H9 (cell line): ENCODE results near the gene TBRG1. TPM values are rescaled to one million over a fixed set of nuclear protein-coding genes. Genes with fewer than 3 reads are reported as not detected.

Source experiments
- DNase-seq: peaks from one replicate; pipeline ENCODE4 v3.0.0-alpha.2; 2017
- H2AFZ ChIP-seq: one replicate; pipeline ENCODE4 v1.6.1; 2013; ENCODE audit warnings: mild to moderate bottlenecking, low read length, control low read depth, moderate library complexity
- H2AK5ac ChIP-seq: 2 replicates; pipeline ENCODE4 v1.6.1; 2013; ENCODE audit warnings: low read length, control low read depth, mixed read lengths; ENCODE audit not compliant: insufficient read length
- H2BK120ac ChIP-seq: one replicate; pipeline ENCODE4 v1.6.1; 2013; ENCODE audit warnings: low read depth, mild to moderate bottlenecking, low read length, control low read depth, inconsistent platforms; ENCODE audit not compliant: poor library complexity, severe bottlenecking
- H2BK12ac ChIP-seq: 2 replicates; pipeline ENCODE4 v1.6.1; 2013; ENCODE audit warnings: low read length, control low read depth, mixed read lengths, low read depth; ENCODE audit not compliant: insufficient read length
- H2BK15ac ChIP-seq: 2 replicates; pipeline ENCODE4 v1.6.1; 2013; ENCODE audit warnings: low read depth, low read length, control low read depth
- H2BK20ac ChIP-seq: one replicate; pipeline ENCODE4 v1.6.1; 2013; ENCODE audit warnings: low read depth, mild to moderate bottlenecking, low read length, control low read depth, inconsistent platforms; ENCODE audit not compliant: poor library complexity, severe bottlenecking
- H2BK5ac ChIP-seq: 2 replicates; pipeline ENCODE4 v1.6.1; 2013; ENCODE audit warnings: low read length, control low read depth, mixed read lengths; ENCODE audit not compliant: insufficient read length
- H3K14ac ChIP-seq: 2 replicates; pipeline ENCODE4 v1.6.1; 2013; ENCODE audit warnings: low read length, control low read depth; ENCODE audit not compliant: insufficient read depth
- H3K18ac ChIP-seq: 2 replicates; pipeline ENCODE4 v1.6.1; 2013; ENCODE audit warnings: low read depth, mild to moderate bottlenecking, mixed read lengths, low read length, control low read depth; ENCODE audit not compliant: insufficient read length
- H3K23ac ChIP-seq: 2 replicates; pipeline ENCODE4 v1.6.1; 2013; ENCODE audit warnings: low read length, control low read depth, mixed read lengths, low read depth; ENCODE audit not compliant: insufficient read length
- H3K23me2 ChIP-seq: 2 replicates; pipeline ENCODE4 v1.6.1; 2013; ENCODE audit warnings: low read depth, mild to moderate bottlenecking, mixed read lengths, low read length, control low read depth; ENCODE audit not compliant: insufficient read length, poor library complexity, severe bottlenecking
- H3K27ac ChIP-seq: 2 replicates; pipeline ENCODE4 v1.5.1; 2013; ENCODE audit warnings: low read length, control low read depth, mixed read lengths, low read depth; ENCODE audit not compliant: insufficient read length
- H3K27me3 ChIP-seq: 2 replicates; pipeline ENCODE4 v1.6.1; 2013; ENCODE audit warnings: low read length, control low read depth, inconsistent platforms; ENCODE audit not compliant: insufficient read depth
- H3K4ac ChIP-seq: 2 replicates; pipeline ENCODE4 v1.6.1; 2013; ENCODE audit warnings: low read depth, mild to moderate bottlenecking, control low read depth, inconsistent platforms, low read length, moderate library complexity
- H3K4me1 ChIP-seq: 2 replicates; pipeline ENCODE4 v1.6.1; 2013; ENCODE audit warnings: low read length, control low read depth, inconsistent platforms; ENCODE audit not compliant: insufficient read depth
- H3K4me2 ChIP-seq: 2 replicates; pipeline ENCODE4 v1.6.1; 2013; ENCODE audit warnings: low read length, control low read depth, mixed read lengths; ENCODE audit not compliant: insufficient read length, insufficient read depth
- H3K56ac ChIP-seq: 2 replicates; pipeline ENCODE4 v1.6.1; 2013; ENCODE audit warnings: low read depth, mild to moderate bottlenecking, mixed read lengths, low read length, control low read depth; ENCODE audit not compliant: insufficient read length
- H3K79me1 ChIP-seq: 2 replicates; pipeline ENCODE4 v1.6.1; 2013; ENCODE audit warnings: low read depth, mild to moderate bottlenecking, moderate library complexity, low read length, control low read depth, inconsistent platforms; ENCODE audit not compliant: insufficient read depth, poor library complexity, severe bottlenecking
- H3K79me2 ChIP-seq: 2 replicates; pipeline ENCODE4 v1.6.1; 2013; ENCODE audit warnings: low read length, control low read depth, inconsistent platforms; ENCODE audit not compliant: insufficient read depth
- H3K9ac ChIP-seq: 2 replicates; pipeline ENCODE4 v1.6.1; 2013; ENCODE audit warnings: low read length, control low read depth, mixed read lengths; ENCODE audit not compliant: insufficient read length; ENCODE audit errors: extremely low read depth
- H3K9me3 ChIP-seq: one replicate; pipeline ENCODE4 v1.6.1; 2013; ENCODE audit warnings: low read depth, low read length, inconsistent platforms; ENCODE audit not compliant: control insufficient read depth
- H3T11ph ChIP-seq: one replicate; pipeline ENCODE4 v1.6.1; 2013; ENCODE audit warnings: mild to moderate bottlenecking, low read length, control low read depth, inconsistent platforms
- H4K20me1 ChIP-seq: one replicate; pipeline ENCODE4 v1.6.1; 2013; ENCODE audit not compliant: control insufficient read depth, insufficient read length, insufficient read depth
- H4K5ac ChIP-seq: 2 replicates; pipeline ENCODE4 v1.6.1; 2013; ENCODE audit warnings: low read depth, mild to moderate bottlenecking, mixed read lengths, low read length, control low read depth; ENCODE audit not compliant: insufficient read length
- H4K8ac ChIP-seq: replicated peaks from 2 replicates; pipeline ENCODE4 v1.6.1; 2013; ENCODE audit warnings: low read length, control low read depth, mixed read lengths, low read depth; ENCODE audit not compliant: insufficient read length
- H4K91ac ChIP-seq: 2 replicates; pipeline ENCODE4 v1.6.1; 2013; ENCODE audit warnings: low read depth, mild to moderate bottlenecking, moderate library complexity, mixed read lengths, low read length, control low read depth; ENCODE audit not compliant: insufficient read length
- H3K27ac Mint-ChIP-seq, 3 experiments: 2 replicates in 2 of 3; 3 replicates in 1 of 3; pipeline ENCODE4 v1.8.0; 2020 to 2021; ENCODE audit warnings: mixed read lengths in 3 of 3, mild to moderate bottlenecking in 1 of 3, moderate library complexity in 1 of 3
- H3K27me3 Mint-ChIP-seq: 2 replicates; pipeline ENCODE4 v1.8.0; 2021; ENCODE audit warnings: low read depth, mild to moderate bottlenecking, moderate library complexity, mixed read lengths
- H3K36me3 Mint-ChIP-seq, 3 experiments: 2 replicates in 2 of 3; 3 replicates in 1 of 3; pipeline ENCODE4 v1.8.0; 2020 to 2021; ENCODE audit warnings: low read depth in 3 of 3, mixed read lengths in 3 of 3; ENCODE audit not compliant: insufficient read depth in 1 of 3
- H3K4me1 Mint-ChIP-seq, 2 experiments: 2 replicates each; pipeline ENCODE4 v1.8.0; 2020; ENCODE audit warnings: mixed read lengths in 2 of 2
- H3K4me3 Mint-ChIP-seq, 2 experiments: 2 replicates in 1 of 2; 3 replicates in 1 of 2; pipeline ENCODE4 v1.8.0; 2020 to 2021; ENCODE audit warnings: mild to moderate bottlenecking in 2 of 2, mixed read lengths in 2 of 2, moderate library complexity in 1 of 2
- H3K9me3 Mint-ChIP-seq, 2 experiments: 2 replicates in 1 of 2; 3 replicates in 1 of 2; pipeline ENCODE4 v1.8.0; 2020; ENCODE audit warnings: mild to moderate bottlenecking in 2 of 2, mixed read lengths in 2 of 2, moderate library complexity in 1 of 2
- WGBS: extraction: QIAGEN DNeasy Blood & Tissue Kit; methylation state at CpG from one replicate; pipeline ENCODE4 v1.1.7; 2013; ENCODE audit warnings: missing lambda C conversion rate, low lambda C conversion rate, mixed read lengths; ENCODE audit not compliant: insufficient read length; ENCODE audit errors: extremely low coverage; 5-methylcytosine and 5-hydroxymethylcytosine counted together
- total RNA-seq: library from RNA; stranded (reverse); gene quantifications from 2 replicates; pipeline ENCODE4 v1.2.1, GENCODE V29; 2021
- TF ChIP-seq, protein P1 (sequence below): fragments of 200-600 bp; sonication (generic); conservative IDR thresholded peaks from 3 replicates; pipeline ENCODE4 v1.8.0; 2021; ENCODE audit warnings: antibody characterized with exemption, mild to moderate bottlenecking

TBRG1 gene
- total RNA-seq, 1 experiment from 2014 or later, result 23.9 TPM

DNA sequence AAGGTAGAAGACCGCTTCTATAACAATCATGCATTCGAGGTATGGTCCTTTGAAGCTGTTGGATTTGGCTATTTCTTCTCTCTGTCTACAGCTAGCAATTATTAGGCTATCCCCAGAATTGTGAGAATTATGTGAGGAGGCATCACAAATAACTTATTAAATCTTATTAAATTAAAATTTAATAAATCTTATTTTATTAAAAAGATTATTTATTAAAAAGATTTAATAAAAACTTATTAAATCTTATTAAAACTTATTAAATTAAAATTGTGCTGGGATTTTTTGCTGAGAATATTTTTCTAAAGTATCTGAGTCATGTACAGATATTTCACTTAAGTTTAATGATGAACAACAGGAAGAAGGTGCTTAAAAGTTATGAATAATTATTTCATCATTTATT is 58.8 kb downstream of the TBRG1 start:
- no peaks in the 10 kb centered on the region for H3K4me1 ChIP-seq
- no peak overlapping the region for H2BK120ac ChIP-seq
- no peak overlapping the region for H2BK5ac ChIP-seq
- no peak overlapping the region for H3K18ac ChIP-seq
- H2AFZ ChIP-seq, result no peak overlapping the region
- peaks cover 5% of the 10 kb centered on the region for H3K9me3 ChIP-seq
- H2BK12ac ChIP-seq, result no peak overlapping the region
- no peaks in the 10 kb centered on the region for H3K27me3 ChIP-seq
- no peak overlapping the region for H2BK15ac ChIP-seq
- Mint-ChIP-seq H3K4me1 (no peaks in the 10 kb centered on the region), H3K27me3 (peaks cover 6% of the 10 kb centered on the region), H3K27ac (no peak overlapping the region), H3K4me3 (no peak overlapping the region), H3K9me3 (peaks cover 22 to 33% of the 10 kb centered on the region in 2 experiments; a peak in 4 of 5 replicates), H3K36me3 (peaks cover 3 to 12% (median 11%) of the 10 kb centered on the region in 3 experiments)
- no peak overlapping the region for H3K4ac ChIP-seq
- no peak overlapping the region for H4K91ac ChIP-seq
- H3K9ac ChIP-seq, result no peak overlapping the region
- H2AK5ac ChIP-seq, result no peak overlapping the region
- no peaks in the 10 kb centered on the region for H3K23me2 ChIP-seq
- H3K4me2 ChIP-seq, result no peak overlapping the region
- no peak overlapping the region for H3K14ac ChIP-seq
- H3K79me1 ChIP-seq, result no peaks in the 10 kb centered on the region
- no peak overlapping the region for H3K23ac ChIP-seq
- no peak overlapping the region for H3K56ac ChIP-seq
- no peaks in the 10 kb centered on the region for H4K20me1 ChIP-seq
- no peak overlapping the region for H4K8ac ChIP-seq
- no peak overlapping the region for H2BK20ac ChIP-seq
- no peaks in the 10 kb centered on the region for H3K79me2 ChIP-seq
- no peak overlapping the region for H3K27ac ChIP-seq
- no CpG with 5 or more reads among the region's 2 CpGs for WGBS
- DNase-seq, result no peak
- H4K5ac ChIP-seq, result no peak overlapping the region
- TF ChIP-seq, protein P1, sequence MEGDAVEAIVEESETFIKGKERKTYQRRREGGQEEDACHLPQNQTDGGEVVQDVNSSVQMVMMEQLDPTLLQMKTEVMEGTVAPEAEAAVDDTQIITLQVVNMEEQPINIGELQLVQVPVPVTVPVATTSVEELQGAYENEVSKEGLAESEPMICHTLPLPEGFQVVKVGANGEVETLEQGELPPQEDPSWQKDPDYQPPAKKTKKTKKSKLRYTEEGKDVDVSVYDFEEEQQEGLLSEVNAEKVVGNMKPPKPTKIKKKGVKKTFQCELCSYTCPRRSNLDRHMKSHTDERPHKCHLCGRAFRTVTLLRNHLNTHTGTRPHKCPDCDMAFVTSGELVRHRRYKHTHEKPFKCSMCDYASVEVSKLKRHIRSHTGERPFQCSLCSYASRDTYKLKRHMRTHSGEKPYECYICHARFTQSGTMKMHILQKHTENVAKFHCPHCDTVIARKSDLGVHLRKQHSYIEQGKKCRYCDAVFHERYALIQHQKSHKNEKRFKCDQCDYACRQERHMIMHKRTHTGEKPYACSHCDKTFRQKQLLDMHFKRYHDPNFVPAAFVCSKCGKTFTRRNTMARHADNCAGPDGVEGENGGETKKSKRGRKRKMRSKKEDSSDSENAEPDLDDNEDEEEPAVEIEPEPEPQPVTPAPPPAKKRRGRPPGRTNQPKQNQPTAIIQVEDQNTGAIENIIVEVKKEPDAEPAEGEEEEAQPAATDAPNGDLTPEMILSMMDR, result no peak
- no peak overlapping the region for H3T11ph ChIP-seq
